Activated naive CD8-positive, alpha-beta T cell treated with anti-CD3 and anti-CD28 coated beads, Interleukin-2, amount 50 U/mL, for 24 hours (primary cell): ENCODE data around the gene PRKD2.
"Not testable (repeated sequence)": the region's sequence is repeated elsewhere in the genome, so short reads cannot be mapped to it uniquely, and the experiment has no call there.

ENCODE experiments used
- ATAC-seq: fragments of 150-1000 bp; cut with Tn5 transposase; one replicate; pipeline ENCODE4 v1.10.0; 2021
- DNase-seq: peaks from one replicate; pipeline ENCODE4 v3.0.0; 2021
- H3K27ac Mint-ChIP-seq: one replicate; pipeline ENCODE4 v1.8.0; 2021; ENCODE audit warnings: mild to moderate bottlenecking, mixed read lengths
- H3K27me3 Mint-ChIP-seq: one replicate; pipeline ENCODE4 v1.8.0; 2021; ENCODE audit warnings: mixed read lengths
- H3K36me3 Mint-ChIP-seq: one replicate; pipeline ENCODE4 v1.8.0; 2021; ENCODE audit warnings: low read depth, mixed read lengths
- H3K4me1 Mint-ChIP-seq: one replicate; pipeline ENCODE4 v1.8.0; 2021; ENCODE audit warnings: mixed read lengths
- H3K4me3 Mint-ChIP-seq: one replicate; pipeline ENCODE4 v1.8.0; 2021; ENCODE audit warnings: mild to moderate bottlenecking, moderate library complexity, mixed read lengths
- H3K9me3 Mint-ChIP-seq: one replicate; pipeline ENCODE4 v1.8.0; 2021; ENCODE audit warnings: mixed read lengths

PRKD2 gene

DNA sequence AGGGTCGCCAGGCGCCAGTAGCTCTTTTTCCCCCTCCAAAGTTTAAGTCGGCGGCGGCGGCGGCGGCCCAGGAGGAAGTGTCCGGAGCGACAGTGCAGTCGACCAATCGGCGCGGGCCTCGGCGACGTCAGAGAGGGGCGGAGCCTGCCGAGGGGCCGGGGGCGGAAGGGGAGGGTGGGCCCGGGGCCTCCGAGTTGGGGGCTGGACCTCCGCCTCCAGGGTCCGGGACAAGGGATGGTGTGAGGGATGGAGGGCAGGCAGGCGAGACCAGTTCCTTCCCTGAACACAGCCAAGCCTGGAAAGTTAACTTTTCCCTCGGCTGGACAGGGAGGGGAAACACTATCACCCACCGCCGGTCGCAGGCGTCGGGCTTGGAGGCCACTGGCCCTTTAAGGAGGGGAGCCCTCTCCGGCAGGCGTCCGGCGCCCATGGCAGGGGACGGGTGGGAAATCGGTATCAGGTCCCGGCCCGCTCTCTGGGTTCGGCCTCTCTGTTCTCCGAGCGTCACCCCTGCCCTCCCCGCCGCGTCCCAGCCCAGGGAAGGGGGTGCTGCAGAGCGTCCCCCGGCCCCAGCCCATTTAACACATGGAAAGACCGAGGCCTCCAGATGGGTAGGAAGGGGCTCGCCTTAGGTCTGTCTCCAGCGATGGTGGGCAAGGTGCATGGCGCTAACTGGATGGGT lies at the start of gene PRKD2:
TSS of gene PRKD2 (minus strand) at position 81 of the 682 bp plus-strand sequence. CDS start 744 bp downstream, outside the sequence.
- peak within 1 kb of the TSS; percentile 93 for H3K4me3 Mint-ChIP-seq
- peaks cover 42% of the 10 kb centered on the region for H3K4me1 Mint-ChIP-seq
- peak within 1 kb of the TSS; percentile 90 for H3K27ac Mint-ChIP-seq
- H3K27me3 Mint-ChIP-seq: no peaks in the 10 kb centered on the region
- peaks cover 17% of the 10 kb centered on the region for H3K36me3 Mint-ChIP-seq
- ATAC-seq (peak; percentile 57), DNase-seq (peak; percentile 96)
- no peaks in the 10 kb centered on the region for H3K9me3 Mint-ChIP-seq

GRCh38 chr19:46764817-46765291 lies 47.9 kb upstream of the PRKD2 start:
- no peaks in the 10 kb centered on the region for H3K27me3 Mint-ChIP-seq
- no peaks in the 10 kb centered on the region for H3K4me1 Mint-ChIP-seq
- H3K27ac Mint-ChIP-seq: no peak overlapping the region
- H3K9me3 Mint-ChIP-seq: no peaks in the 10 kb centered on the region
- ATAC-seq (no peak), DNase-seq (no peak)
- no peak overlapping the region for H3K4me3 Mint-ChIP-seq
- H3K36me3 Mint-ChIP-seq: no peaks in the 10 kb centered on the region

DNA sequence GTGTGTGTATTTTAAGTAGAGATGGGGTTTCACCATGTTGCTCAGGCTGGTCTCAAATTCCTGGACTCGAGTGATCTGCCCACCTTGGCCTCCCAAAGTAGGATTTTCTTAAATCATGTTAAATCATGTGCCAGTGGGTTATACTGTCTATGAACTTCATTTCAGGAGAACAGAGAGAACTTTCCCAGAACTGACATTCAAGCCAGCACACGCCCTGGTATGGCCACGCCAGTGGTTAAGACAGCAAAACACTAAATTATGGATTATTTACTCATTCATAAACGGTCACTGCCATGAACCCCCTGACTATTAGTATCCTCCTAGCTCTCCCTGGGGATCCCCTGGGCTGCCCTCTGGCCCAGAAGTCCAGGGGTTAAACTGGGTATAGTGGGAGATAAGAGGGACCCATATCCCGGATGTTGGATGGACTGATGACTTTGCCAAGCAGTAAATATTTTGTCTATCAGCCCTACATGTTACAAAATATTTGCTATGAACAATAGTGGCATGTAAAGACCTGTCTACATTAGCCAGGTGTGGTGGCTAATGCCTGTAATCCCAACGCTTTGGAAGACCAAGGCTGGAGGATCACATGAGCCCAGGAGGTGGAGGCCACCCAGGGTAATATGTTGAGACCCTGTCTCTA lies 45.5 kb upstream of the PRKD2 start:
- Mint-ChIP-seq H3K4me1 (no peaks in the 10 kb centered on the region), H3K9me3 (no peaks in the 10 kb centered on the region), H3K36me3 (no peaks in the 10 kb centered on the region), H3K27me3 (no peaks in the 10 kb centered on the region), H3K27ac (no peak overlapping the region), H3K4me3 (no peak overlapping the region)
- DNase-seq: no peak
- no peak for ATAC-seq

- H3K9me3 Mint-ChIP-seq: no peaks in the 10 kb centered on the region
- no peaks in the 10 kb centered on the region for H3K27me3 Mint-ChIP-seq
- DNase-seq (no peak), ATAC-seq (no peak)
- no peak overlapping the region for H3K4me3 Mint-ChIP-seq
- no peaks in the 10 kb centered on the region for H3K36me3 Mint-ChIP-seq
- H3K27ac Mint-ChIP-seq: no peak overlapping the region
- H3K4me1 Mint-ChIP-seq: peaks cover 2% of the 10 kb centered on the region
These were observed 44.5 kb upstream of the PRKD2 start for GRCh38 chr19:46761418-46761831.

DNA sequence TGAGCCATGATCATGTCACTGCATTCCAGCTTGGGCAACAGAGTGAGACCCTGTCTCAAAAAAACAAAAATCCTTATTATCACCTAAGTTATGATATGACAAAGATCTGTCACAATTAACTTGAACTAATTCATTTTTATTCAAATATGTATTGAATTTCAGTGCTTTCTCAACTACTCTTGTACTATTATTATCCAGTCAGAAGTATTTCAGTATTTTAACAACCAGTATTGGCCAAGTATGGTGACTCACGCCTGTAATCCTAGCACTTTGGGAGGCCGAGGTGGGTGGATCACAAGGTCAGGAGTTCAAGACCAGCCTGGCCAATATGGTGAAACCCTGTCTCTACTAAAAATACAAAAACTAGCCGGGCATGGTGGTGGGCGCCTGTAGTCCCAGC lies 44.0 kb upstream of the PRKD2 start:
- not testable (repeated sequence) for H3K27me3 Mint-ChIP-seq

GRCh38 chr19:46760363-46760762 lies 43.4 kb upstream of the PRKD2 start:
- H3K4me3 Mint-ChIP-seq: no peak overlapping the region
- H3K27ac Mint-ChIP-seq: no peak overlapping the region
- no peaks in the 10 kb centered on the region for H3K36me3 Mint-ChIP-seq
- DNase-seq (no peak), ATAC-seq (no peak)
- H3K27me3 Mint-ChIP-seq: no peaks in the 10 kb centered on the region
- H3K9me3 Mint-ChIP-seq: no peaks in the 10 kb centered on the region
- peaks cover 2% of the 10 kb centered on the region for H3K4me1 Mint-ChIP-seq

More for the DNA sequence above, 44.0 kb upstream of the PRKD2 start:
- H3K4me3 Mint-ChIP-seq, H3K36me3 Mint-ChIP-seq, ATAC-seq, DNase-seq, H3K27ac Mint-ChIP-seq, H3K9me3 Mint-ChIP-seq, H3K4me1 Mint-ChIP-seq: not testable (repeated sequence)

GRCh38 chr19:46759817-46760333 lies 43.0 kb upstream of the PRKD2 start:
- no peak overlapping the region for H3K4me3 Mint-ChIP-seq
- DNase-seq (no peak), ATAC-seq (no peak)
- H3K27me3 Mint-ChIP-seq: no peaks in the 10 kb centered on the region
- no peak overlapping the region for H3K27ac Mint-ChIP-seq
- peaks cover 3% of the 10 kb centered on the region for H3K36me3 Mint-ChIP-seq
- no peaks in the 10 kb centered on the region for H3K9me3 Mint-ChIP-seq
- peaks cover 2% of the 10 kb centered on the region for H3K4me1 Mint-ChIP-seq

- no peak overlapping the region for H3K4me3 Mint-ChIP-seq
- DNase-seq (no peak), ATAC-seq (no peak)
- H3K36me3 Mint-ChIP-seq: peaks cover 3% of the 10 kb centered on the region
- H3K27me3 Mint-ChIP-seq: no peaks in the 10 kb centered on the region
- H3K9me3 Mint-ChIP-seq: no peaks in the 10 kb centered on the region
- H3K4me1 Mint-ChIP-seq: peaks cover 2% of the 10 kb centered on the region
- no peak overlapping the region for H3K27ac Mint-ChIP-seq
These were observed 42.3 kb upstream of the PRKD2 start for GRCh38 chr19:46759206-46759605.

DNA sequence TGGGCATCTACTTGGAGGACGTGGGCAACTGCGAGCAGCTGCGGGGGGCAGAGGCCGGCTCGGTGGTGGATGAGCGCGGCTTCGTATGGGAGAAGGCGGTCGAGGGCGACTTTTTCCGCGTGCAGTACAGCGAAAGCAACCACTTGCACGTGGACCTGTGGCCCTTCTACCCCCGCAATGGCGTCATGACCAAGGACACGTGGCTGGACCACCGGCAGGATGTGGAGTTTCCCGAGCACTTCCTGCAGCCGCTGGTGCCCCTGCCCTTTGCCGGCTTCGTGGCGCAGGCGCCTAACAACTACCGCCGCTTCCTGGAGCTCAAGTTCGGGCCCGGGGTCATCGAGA lies 39.6 kb upstream of the PRKD2 start:
- Mint-ChIP-seq H3K4me3 (no peak overlapping the region), H3K4me1 (peaks cover 5% of the 10 kb centered on the region), H3K27me3 (no peaks in the 10 kb centered on the region), H3K27ac (no peak overlapping the region), H3K9me3 (no peaks in the 10 kb centered on the region), H3K36me3 (peaks cover 3% of the 10 kb centered on the region)
- ATAC-seq (no peak), DNase-seq (no peak)

GRCh38 chr19:46755853-46756543 lies 39.1 kb upstream of the PRKD2 start:
- Mint-ChIP-seq H3K4me3 (no peak overlapping the region), H3K27ac (no peak overlapping the region), H3K9me3 (no peaks in the 10 kb centered on the region), H3K36me3 (peaks cover 3% of the 10 kb centered on the region), H3K4me1 (peaks cover 5% of the 10 kb centered on the region), H3K27me3 (no peaks in the 10 kb centered on the region)
- ATAC-seq (no peak), DNase-seq (no peak)

GRCh38 chr19:46755077-46755852 lies 38.4 kb upstream of the PRKD2 start:
- DNase-seq (no peak), ATAC-seq (no peak)
- Mint-ChIP-seq H3K27ac (no peak overlapping the region), H3K4me1 (peaks cover 5% of the 10 kb centered on the region), H3K9me3 (no peaks in the 10 kb centered on the region), H3K4me3 (no peak overlapping the region), H3K27me3 (no peaks in the 10 kb centered on the region), H3K36me3 (peaks cover 3% of the 10 kb centered on the region)

- no peak overlapping the region for H3K27ac Mint-ChIP-seq
- H3K36me3 Mint-ChIP-seq: peaks cover 3% of the 10 kb centered on the region
These were observed 36.7 kb upstream of the PRKD2 start for GRCh38 chr19:46753420-46754155.

DNA sequence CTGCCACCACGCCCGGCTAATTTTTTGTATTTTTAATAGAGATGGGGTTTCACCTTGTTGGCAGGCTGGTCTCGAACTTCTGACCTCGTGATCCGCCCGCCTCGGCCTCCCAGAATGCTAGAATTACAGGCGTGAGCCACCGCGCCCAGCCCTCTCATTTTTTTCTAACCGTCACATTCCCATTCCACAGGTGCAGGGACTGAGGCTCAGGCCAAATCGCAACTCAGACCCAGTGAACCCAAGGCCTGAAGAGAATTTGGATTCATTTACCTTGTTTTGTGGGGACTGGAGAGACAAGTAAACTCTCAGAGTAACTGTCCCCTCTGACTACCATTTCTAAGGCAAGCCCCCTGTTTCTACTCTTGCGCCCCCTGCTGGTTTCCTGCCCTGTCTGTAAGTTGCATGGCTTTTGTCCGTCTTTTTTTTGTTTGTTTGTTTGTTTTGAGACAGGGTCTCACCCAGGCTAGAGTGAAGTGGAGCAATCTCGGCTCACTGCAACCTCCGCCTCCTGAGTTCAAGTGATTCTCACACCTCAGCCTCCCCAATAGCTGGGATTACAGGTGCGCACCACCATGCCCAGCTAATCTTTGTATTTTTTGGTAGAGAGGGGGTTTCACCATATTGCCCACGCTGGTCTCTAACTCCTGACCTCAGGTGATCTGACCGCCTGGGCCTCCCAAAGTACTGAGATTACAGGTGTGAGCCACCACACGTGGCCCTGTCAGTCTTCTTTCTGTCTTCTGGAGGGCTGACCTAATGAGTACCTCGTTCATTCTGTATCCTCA lies 31.6 kb upstream of the PRKD2 start:
- Mint-ChIP-seq H3K9me3 (no peaks in the 10 kb centered on the region), H3K27ac (no peak overlapping the region), H3K4me1 (peaks cover 30% of the 10 kb centered on the region), H3K4me3 (no peak overlapping the region), H3K36me3 (peaks cover 4% of the 10 kb centered on the region), H3K27me3 (no peaks in the 10 kb centered on the region)
- ATAC-seq (no peak), DNase-seq (peak; percentile 87)

More at GRCh38 chr19:46753420-46754155, 36.7 kb upstream of the PRKD2 start:
- Mint-ChIP-seq H3K9me3 (no peaks in the 10 kb centered on the region), H3K4me1 (peaks cover 6% of the 10 kb centered on the region), H3K27me3 (no peaks in the 10 kb centered on the region), H3K4me3 (no peak overlapping the region)
- ATAC-seq: peak; percentile 76
- peak; percentile 69 for DNase-seq
